Measurements from ENCODE around the gene ONECUT3.
A peak's percentile ranks its signal among the peaks of the same experiment; 100 is the strongest.
"Not testable (repeated sequence)": the region's sequence is repeated elsewhere in the genome, so short reads cannot be mapped to it uniquely, and the experiment has no call there.

The ONECUT3 gene

GRCh38 chr19:1794424-1795172, 41.3 kb downstream of the ONECUT3 start:
- DNase-seq (ENCODE audit: low read depth), result no peak

- DNase-seq (ENCODE audit: low read depth), result no peak
Observed at GRCh38 chr19:1796395-1797142, 43.3 kb downstream of the ONECUT3 start.

DNA sequence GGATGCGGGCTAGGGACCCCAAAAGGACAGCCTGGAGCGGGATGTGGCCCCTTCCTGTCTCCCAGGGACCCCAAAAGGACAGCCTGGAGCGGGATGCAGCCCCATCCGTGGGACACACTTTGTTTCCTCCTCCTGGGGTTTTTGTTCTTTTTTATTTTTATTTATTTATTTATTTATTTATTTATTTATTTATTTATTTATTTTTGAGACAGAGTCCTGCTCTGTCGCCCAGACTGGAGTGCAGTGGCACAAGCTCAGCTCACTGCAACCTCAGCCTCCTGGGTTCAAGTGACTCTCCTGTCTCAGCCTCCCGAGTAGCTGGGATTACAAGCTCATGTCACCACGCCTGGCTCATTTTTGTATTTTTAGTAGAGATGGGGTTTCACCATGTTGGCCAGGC, 44.0 kb downstream of the ONECUT3 start:
- DNase-seq (ENCODE audit: low read depth), result not testable (repeated sequence)

DNA sequence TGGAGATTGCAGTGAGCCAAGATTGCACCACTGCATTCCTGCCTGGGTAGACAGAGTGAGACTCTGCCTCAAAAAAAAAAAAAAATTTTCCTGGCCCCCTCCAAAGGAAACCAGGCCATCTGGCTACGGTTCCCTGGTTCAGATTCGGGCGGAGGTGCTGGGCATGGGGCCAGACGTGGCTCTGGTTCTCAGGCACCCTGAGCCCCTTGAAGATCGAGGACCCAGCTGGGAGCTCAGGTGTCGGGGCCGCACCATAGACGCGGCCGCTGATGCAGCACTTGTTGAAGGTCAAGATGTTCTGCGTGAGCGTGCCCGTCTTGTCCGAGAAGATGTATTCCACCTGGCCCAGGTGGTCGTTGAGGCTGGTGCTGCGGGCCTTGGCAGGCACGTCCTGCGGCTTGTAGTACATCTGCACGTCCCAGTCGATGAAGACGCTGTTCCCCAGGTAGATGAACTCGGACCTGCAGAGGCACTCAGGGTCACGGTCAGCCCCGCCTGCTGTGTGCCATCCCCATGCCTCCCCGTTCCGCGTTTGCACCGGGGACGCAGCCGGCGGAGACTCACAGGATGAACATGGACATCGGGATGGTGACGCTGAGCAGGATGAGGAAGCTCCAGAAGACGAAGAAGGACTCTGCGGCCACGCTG, 46.5 kb downstream of the ONECUT3 start:
- no peak for DNase-seq (ENCODE audit: low read depth)

- DNase-seq (ENCODE audit: low read depth), result no peak
Observed at GRCh38 chr19:1804858-1805257, 51.6 kb downstream of the ONECUT3 start.

DNA sequence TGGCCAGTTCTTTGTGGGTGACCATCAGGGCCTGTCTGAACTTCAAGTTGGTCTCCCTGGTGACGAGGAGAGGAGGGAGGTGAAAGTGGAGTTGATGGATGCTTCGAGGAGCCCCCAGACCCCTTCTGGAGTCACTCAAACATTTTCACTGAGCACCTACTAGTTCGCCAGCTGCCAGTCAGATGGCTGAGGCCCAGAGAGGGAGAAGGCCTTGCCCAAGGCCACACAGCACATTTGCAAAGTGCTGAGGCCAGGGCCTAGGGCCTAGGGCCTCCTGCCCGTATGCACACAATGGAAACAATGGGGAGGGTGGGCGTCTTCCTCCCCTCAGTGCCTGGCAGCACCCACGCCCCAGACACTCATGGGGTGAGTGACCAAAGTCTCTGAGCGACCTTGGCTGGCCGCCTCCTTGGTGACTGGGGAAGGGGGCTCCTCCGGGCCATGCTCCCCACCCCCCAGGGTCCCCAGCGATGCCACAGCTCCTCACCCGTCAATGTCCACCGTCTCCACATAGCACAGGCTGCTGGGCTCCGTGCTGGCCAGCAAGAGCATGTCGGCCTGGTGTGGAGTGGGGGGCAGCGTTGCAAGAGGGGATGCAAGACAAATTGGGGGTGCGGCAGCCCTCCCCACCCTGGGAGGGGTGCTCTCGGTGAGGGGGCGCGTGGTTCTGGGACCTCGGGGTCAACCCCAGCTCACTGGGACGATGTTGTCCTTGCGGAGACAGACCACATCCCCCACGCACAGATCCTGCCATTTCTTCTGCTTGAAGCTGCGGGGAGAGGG, 52.3 kb downstream of the ONECUT3 start:
- no peak for DNase-seq (ENCODE audit: low read depth)

GRCh38 chr19:1806184-1807029, 53.1 kb downstream of the ONECUT3 start:
- DNase-seq (ENCODE audit: low read depth), result no peak

DNA sequence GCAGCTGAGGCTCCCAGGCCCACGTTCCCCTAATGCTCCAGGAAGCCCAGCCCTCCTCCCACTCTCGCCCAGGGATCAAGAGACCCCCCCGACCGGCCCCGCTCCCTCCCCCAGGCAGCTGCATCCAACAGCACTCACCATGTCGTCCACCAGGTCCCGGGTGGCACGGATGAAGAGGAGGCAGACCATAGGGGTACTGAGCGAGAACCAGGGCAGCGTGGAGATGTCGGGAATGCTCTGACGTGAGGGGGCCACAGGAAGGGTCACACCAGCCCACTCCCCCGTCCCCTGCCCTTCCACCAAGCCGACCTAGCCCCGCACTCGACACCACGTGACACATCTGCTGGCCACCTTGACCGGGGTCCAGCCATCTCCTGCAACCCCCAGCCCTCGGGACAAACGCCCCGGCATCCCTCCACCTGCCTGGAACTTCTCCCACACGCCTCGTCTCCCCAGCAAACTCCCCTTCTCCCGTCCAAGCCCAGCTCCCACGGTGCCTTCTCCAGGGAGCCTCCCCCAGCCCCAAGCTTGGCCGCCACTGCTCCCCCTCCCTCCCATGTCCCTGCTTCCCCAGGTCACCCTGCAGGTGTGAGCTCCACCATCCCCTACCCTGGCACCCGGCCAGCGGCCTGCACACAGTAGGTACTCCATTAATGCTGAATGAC, 53.9 kb downstream of the ONECUT3 start:
- no peak for DNase-seq (ENCODE audit: low read depth)

- DNase-seq (ENCODE audit: low read depth), result no peak
Observed at GRCh38 chr19:1807695-1808394, 54.5 kb downstream of the ONECUT3 start.

- DNase-seq (ENCODE audit: low read depth), result no peak
Observed at GRCh38 chr19:1808395-1808731, 55.1 kb downstream of the ONECUT3 start.

- DNase-seq (ENCODE audit: low read depth), result no peak
Observed at GRCh38 chr19:1809678-1810077, 56.4 kb downstream of the ONECUT3 start.

- no peak for DNase-seq (ENCODE audit: low read depth)
Observed at GRCh38 chr19:1810439-1811160, 57.3 kb downstream of the ONECUT3 start.

GRCh38 chr19:1811472-1811894, 58.2 kb downstream of the ONECUT3 start:
- peak; percentile 44 for DNase-seq (ENCODE audit: low read depth)

- peak; percentile 63 for DNase-seq (ENCODE audit: low read depth)
Observed at GRCh38 chr19:1811942-1812425, 58.7 kb downstream of the ONECUT3 start, which contains the start of gene ATP8B3. ATP8B3 (minus strand) TSS chr19:1812276; CDS start chr19:1811736, 540 bp downstream.

DNA sequence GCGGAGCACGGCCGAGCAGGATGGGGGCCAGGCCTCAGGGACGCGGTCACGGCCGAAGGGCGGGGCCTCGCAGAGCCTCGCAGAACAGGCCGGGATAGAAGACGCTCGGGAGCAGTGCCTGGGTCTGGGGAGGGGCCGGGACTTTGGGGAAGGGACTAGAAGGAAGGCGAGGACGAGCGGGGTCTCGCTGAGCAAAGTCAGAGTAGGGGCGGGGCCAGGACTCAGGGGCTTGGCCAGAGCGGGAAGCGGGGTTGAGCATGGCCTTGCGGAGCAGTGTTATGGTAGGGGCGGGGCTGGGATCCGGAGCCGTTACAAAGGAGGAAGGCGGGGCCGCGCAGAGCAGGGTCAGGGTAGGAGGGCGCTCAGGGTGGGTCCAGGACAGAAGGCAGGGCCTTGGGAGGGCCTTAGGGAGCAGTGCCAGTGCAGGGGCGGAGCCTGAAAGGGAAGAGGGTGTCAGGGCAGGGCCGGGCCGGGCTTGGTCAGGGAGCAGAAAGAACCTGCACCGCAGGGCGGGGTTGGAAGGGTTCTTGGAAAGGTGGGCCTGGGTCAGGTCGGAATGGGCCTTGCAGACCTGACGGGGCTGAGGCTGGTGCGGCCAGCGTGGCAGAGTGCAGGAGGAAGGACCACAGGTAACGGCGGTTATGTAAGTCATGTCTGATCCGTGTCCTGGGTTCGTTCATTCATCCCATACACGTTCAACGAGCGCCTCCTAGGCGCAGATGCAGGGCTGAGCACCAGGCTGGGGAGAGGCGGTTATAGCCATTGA, 59.3 kb downstream of the ONECUT3 start:
- peak; percentile 64 for DNase-seq (ENCODE audit: low read depth)

DNA sequence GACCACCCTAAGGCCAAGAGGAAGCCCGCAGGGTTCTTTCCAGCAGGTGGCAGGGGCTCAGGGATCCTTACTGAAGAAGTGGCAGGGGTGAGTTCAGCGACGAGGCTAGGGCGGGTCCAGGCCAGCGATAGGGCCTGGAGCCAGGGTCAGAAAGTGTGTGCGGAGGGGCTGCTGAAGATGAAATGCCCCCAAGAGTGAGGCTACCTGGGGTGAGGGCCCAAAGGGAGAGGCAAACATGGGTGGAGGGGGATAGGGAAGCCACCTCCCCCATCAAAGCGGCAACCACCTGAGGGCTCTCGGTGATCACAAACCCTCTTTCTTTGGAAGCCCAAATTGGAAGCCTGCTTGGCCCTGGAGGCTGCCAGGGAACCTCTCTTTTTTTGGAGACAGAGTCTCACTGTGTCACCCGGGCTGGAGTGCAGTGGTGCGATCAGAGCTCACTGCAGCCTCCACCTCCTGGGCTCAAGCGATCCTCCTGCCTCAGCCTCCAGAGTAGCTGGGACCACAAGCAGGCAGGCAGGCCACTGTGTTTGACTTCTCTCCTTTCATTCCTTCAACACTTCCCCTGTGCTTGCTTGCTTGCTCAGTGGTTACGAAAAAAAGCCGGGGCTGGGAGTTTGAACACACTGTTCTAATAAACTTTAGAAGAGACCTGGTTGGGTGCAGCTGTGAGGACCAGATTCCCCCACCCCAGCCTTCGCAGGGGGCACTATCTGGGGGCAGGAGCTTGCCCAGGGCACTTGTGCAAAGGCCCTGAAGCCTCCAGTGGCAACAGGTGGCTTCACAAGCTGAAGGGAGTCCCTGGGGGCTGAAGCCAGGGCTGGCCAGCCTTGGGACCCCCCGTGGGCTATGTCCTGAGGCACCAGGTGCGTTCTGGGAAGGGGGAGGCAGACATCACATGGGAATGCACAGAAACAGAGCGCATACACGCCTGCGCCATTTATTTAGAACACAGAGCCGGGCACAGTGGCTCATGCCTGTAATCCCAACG, 60.2 kb downstream of the ONECUT3 start:
- no peak for DNase-seq (ENCODE audit: low read depth)

GRCh38 chr19:1814391-1814790, 61.1 kb downstream of the ONECUT3 start:
- DNase-seq (ENCODE audit: low read depth), result no peak

Data from activated T-helper 1 cell treated with Interleukin-2 at 50 U/mL for 16 hours (primary cell).